CD1c-positive myeloid dendritic cell (primary cell): ENCODE measurements around the gene OXNAD1.
A peak's percentile ranks its signal among the peaks of the same experiment; 100 is the strongest.

Experiments used
- DNase-seq: peaks from one replicate; pipeline ENCODE4 v3.0.0-alpha.2; 2016; ENCODE audit errors: extremely low spot score

The OXNAD1 gene

GRCh38 chr3:16247282-16248061, 17.5 kb upstream of the OXNAD1 start:
- DNase-seq, result peak; percentile 91

GRCh38 chr3:16248556-16248955, 16.5 kb upstream of the OXNAD1 start:
- no peak for DNase-seq

DNA sequence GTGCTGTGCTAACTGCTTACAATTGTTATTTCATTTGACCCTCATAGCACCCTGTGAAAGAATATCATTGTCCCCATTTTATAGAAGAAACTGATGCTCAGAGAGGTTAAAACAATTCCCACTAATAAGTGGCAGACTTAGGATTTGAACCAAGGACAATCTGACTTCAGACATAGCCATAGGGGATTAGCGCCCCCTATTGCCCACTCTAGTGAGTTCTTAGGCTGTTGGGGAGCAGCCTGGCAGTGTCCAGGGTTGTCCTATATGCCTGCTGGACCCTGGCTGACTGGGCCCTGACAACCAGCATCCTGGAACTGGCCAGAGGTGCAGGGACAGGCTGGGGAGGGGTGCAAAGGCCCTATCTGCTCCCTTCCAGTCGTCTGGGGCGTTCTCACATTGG, 15.7 kb upstream of the OXNAD1 start:
- peak; percentile 33 for DNase-seq

GRCh38 chr3:16249886-16250285, 15.1 kb upstream of the OXNAD1 start:
- DNase-seq, result no peak

DNA sequence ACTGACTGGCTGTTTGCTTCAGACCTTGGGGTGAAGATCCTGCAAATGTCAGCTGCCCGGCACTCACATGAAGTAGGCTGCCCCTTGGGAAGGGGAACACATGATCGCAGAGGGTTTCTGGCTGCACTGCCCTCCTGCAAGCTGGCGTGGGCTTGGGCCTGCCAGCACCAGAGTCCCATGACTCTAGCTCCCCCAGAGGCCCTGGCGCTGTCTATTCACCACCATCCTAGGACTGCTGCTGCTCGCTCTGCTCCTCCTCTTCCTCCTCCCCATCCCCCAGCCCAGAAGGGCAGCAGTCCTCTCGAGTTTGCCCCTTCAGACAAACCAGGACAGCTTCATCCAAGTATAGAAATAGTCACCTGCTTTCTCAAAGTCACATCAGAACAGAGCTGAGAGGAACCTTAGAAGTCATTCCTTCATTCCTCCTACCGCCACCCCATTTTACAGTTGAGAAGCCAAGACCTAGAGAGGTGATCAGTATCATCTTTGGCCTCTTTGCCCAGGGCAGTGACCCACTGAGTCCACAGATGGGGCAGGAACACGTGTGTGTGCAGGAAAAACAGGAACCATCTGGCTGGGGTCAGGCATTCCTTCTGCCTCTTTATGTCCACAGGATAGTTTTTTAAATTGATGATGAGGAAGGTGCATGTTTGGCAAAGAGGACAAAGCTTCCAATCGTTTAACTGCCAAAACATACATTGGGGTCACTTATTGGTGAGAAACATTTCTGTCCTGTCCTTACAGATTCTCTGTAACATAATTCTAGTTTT, 13.5 kb upstream of the OXNAD1 start:
- no peak for DNase-seq

DNA sequence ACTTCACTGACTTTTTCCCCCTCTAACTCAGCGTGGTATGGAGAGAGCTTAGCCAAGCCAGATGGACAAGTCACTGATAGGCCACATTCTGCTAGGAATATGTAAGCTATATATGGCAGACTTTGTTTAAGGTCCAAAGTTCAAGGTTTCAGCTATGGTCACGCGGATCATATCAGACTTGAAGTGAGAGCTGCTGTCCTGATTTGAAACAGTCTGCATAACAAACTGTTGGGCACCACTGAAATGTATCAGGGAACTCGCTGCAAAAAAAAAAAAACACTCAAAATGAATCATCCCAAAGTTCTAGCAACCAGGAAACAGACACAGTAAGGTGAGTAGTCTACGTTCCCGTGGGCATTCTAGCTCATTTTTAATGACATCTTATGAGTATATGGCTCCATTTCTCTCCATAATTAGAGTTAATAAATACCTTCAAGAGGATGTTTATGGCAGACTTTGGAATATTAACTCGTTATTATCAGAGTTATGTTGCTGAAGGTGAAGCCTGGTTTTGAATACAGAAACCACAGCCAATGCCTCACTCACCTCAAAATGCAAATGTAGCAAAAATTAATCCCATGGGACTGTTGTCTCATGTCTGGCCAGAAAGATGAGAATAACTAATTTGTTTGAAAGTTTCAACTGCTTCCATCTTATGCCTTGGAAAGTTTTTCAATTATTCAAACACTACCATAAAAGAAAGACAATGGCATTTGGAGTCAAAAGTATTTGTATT, 12.6 kb upstream of the OXNAD1 start:
- DNase-seq, result no peak

DNA sequence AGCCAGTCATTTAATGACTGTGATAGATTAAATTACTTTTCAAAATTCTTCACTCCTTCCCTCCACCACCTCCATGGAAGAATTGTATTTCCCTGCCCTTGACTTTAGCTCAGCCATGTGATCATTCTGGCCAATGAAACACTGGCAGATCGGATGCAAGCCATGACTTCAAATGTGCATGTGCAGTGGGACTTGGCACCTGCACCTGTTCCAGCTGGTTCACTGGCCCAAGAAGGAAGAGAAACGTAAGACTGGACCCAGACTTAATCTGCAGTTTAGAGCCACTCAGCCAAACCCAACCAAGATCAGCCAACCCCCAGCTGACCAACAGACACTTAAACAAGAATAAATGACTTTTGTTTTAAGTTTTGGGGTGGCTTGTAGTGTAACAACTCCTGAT, 12.0 kb upstream of the OXNAD1 start:
- no peak for DNase-seq

- DNase-seq, result peak; percentile 87
Observed at GRCh38 chr3:16253601-16254000, 11.4 kb upstream of the OXNAD1 start.

- DNase-seq, result no peak
Observed at GRCh38 chr3:16254916-16255315, 10.1 kb upstream of the OXNAD1 start.

DNA sequence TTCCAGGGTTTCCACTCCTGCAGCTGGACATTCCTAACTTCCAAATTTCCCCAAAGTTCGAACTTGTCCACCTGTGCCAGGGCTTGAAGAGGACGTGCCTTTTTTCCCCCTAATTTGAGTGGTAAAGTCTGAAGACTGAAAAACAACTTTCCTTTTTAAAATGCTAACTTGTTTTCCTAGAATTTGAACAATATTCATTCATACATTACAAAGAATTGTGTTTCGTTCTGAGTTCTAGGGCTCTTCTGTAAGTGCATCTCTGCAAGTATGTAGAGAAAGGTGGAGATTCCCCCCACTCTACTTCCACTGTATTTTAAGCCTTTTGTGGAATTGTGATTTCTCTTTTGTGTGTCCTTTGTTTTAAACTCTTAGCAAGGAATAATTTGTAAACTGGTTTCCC, 9.7 kb upstream of the OXNAD1 start:
- no peak for DNase-seq

- no peak for DNase-seq
Observed at GRCh38 chr3:16255726-16256125, 9.3 kb upstream of the OXNAD1 start.

GRCh38 chr3:16257309-16257708, 7.7 kb upstream of the OXNAD1 start:
- DNase-seq, result peak; percentile 41

DNA sequence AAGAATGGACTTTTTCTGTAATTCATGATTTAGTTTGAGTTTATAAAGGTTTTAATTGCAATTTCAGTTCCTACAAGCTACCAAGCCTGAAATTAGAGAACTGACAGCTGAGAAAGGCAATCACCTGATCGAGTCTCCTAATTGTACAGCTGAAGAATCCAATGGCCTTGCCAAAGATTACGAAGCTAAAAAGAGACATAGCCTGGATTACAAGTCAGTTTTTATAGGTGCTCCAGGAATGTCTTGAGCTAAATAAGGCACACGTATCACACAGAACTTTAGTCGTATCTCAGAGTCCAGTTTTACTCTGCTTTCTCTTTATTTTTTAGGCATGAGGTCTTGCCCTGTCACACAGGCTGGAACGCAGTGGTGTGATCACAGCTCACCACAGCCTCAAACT, 6.8 kb upstream of the OXNAD1 start:
- no peak for DNase-seq

- DNase-seq, result no peak
Observed at GRCh38 chr3:16258866-16259265, 6.1 kb upstream of the OXNAD1 start.

- peak; percentile 41 for DNase-seq
Observed at GRCh38 chr3:16260046-16260445, 5.0 kb upstream of the OXNAD1 start.

- DNase-seq, result peak; percentile 51
Observed at GRCh38 chr3:16262174-16262573, 2.8 kb upstream of the OXNAD1 start.

DNA sequence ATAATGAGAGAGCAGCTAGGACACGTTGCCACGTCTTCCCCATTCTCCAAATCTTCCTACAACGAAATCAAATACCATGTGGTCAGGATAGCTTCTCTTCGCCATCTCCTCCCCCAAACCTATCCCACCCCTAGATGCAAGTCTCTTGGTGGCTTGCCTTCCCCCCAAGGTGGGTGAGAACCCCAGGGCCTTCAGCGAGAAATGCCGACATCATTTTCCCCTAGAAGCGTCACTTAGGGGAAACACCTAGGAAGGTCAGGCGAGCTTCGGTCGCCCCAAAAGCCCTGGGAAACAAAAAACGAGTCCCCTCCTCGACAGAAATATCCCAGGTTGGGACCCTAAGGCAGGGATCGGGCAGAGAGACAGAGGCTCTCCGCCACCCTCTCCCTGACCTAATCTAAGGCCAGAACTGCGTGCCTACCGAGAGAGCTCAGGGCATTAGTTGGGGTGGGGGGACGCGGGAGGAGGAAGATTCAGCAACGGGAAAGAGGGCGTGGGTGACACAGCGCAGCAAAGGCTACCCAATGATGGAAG, 771 bp upstream of the OXNAD1 start:
- DNase-seq, result no peak

DNA sequence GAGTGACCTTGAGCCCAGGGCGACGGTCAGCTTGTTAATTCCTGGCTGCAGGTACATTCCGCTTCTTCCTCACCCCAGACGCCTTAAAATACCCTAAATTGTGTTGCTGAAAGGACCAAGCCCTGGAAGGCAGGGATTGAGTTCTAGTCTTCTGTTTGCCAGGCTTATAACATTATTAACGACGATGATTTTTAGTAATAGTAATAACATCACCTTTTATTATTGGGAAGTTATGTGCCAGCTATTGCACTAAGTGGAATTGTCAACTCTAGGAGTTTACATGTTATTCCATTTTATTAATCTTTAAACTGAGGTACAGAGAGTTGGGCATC, 409 bp downstream of the OXNAD1 start:
- DNase-seq, result no peak

GRCh38 chr3:16266714-16267113, 1.7 kb downstream of the OXNAD1 start:
- no peak for DNase-seq

DNA sequence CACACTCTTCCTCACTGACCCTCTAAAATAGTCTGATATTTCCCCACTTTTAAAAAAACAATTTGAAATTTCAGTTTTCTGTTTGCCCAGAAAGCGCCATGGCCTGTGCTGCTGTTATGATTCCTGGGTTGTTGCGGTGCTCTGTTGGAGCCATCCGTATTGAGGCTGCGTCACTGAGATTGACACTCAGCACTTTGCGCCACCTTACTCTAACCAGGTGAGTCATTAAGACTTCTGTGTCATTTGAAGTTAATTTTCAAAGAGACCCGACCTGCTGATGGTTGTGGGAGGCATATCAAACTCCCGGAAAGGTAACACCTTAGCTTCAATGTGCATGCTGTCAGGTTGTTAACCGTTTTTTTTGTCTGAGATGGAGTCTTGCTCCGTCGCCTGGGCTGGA, 5.8 kb downstream of the OXNAD1 start:
- DNase-seq, result no peak

- DNase-seq, result no peak
Observed at GRCh38 chr3:16272588-16272987, 7.6 kb downstream of the OXNAD1 start.

DNA sequence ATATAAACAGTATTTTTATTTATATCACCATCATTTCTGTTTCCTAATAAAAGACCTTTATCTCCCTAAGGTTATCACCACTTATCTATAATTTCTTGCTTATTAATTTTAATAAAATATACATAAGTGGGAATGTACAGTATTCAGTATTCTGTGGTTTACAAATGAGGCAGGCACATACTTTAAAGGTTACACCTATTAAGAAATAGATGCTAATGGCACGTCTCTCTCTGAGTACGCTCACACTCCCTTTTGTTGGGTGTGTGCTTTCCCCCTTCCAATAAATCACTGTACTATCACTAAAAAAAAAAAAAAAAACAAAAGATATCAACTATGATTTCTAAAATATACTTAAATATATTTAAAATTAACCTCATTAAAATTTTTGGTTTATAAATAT, 8.9 kb downstream of the OXNAD1 start:
- DNase-seq, result no peak

DNA sequence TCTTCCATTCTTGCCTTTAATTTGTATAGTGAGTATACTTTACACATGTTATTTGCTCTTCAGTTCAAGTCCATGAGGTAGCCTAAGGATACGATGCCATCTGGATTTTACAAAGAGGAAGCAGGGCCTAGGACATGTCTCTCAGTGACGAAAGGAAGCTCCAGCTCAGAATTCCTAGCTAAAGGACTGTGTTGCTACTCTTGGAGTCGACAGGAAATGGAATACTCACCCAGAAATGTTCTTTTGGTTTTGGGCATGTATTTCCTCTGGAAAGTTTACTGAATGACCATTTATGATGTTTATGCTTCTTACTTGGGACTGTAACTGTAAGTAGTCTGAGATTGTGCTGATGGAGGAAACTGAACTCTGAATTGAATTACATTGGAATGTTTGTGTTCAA, 12.5 kb downstream of the OXNAD1 start:
- no peak for DNase-seq
